Duodenal mucosa (tissue), 2 donors: Measurements from ENCODE around the gene CHCHD1.

Experiments
- H3K27ac ChIP-seq: one replicate; pipeline ENCODE4 v1.7.0; 2013; ENCODE audit warnings: low read depth, low read length
- H3K27me3 ChIP-seq, 2 donors: one replicate each; pipeline ENCODE4 v1.7.0; 2013; ENCODE audit warnings: low read length in 2 of 2, control low read depth in 1 of 2; ENCODE audit not compliant: insufficient read depth in 2 of 2, control insufficient read depth in 1 of 2
- H3K36me3 ChIP-seq, 2 donors: one replicate each; pipeline ENCODE4 v1.7.0; 2013; ENCODE audit warnings: low read length in 2 of 2, control low read depth in 1 of 2; ENCODE audit not compliant: insufficient read depth in 2 of 2, control insufficient read depth in 1 of 2
- H3K4me1 ChIP-seq, 2 donors: one replicate each; pipeline ENCODE4 v1.7.0; 2013; ENCODE audit warnings: low read length in 2 of 2, control low read depth in 1 of 2; ENCODE audit not compliant: insufficient read depth in 2 of 2, control insufficient read depth in 1 of 2
- H3K4me3 ChIP-seq, 2 donors: one replicate each; pipeline ENCODE4 v1.7.0; 2013; ENCODE audit warnings: low read length in 2 of 2, low read depth in 1 of 2
- H3K9ac ChIP-seq, 2 donors: one replicate each; pipeline ENCODE4 v1.7.0; 2013; ENCODE audit warnings: low read length in 2 of 2, low read depth in 1 of 2
- H3K9me3 ChIP-seq, 2 donors: one replicate each; pipeline ENCODE4 v1.7.0; 2013; ENCODE audit warnings: low read length in 2 of 2, control low read depth in 1 of 2; ENCODE audit not compliant: control insufficient read depth in 1 of 2

Gene CHCHD1

GRCh38 chr10:73799899-73800559 lies 18.2 kb downstream of the CHCHD1 start:
- peaks cover 65 to 95% of the 10 kb centered on the region in 2 donors for H3K36me3 ChIP-seq
- H3K4me1 ChIP-seq, result no peaks in the 10 kb centered on the region
- H3K27me3 ChIP-seq, result no peaks in the 10 kb centered on the region
- no peak overlapping the region for H3K9ac ChIP-seq
- no peak overlapping the region for H3K27ac ChIP-seq
- no peak overlapping the region for H3K4me3 ChIP-seq
- no peaks in the 10 kb centered on the region for H3K9me3 ChIP-seq

GRCh38 chr10:73800560-73801252 lies 18.9 kb downstream of the CHCHD1 start:
- no peak overlapping the region for H3K4me3 ChIP-seq
- H3K9me3 ChIP-seq, result no peaks in the 10 kb centered on the region
- no peaks in the 10 kb centered on the region for H3K27me3 ChIP-seq
- H3K27ac ChIP-seq, result no peak overlapping the region
- no peak overlapping the region for H3K9ac ChIP-seq
- H3K4me1 ChIP-seq, result no peaks in the 10 kb centered on the region
- peaks cover 63 to 94% of the 10 kb centered on the region in 2 donors for H3K36me3 ChIP-seq

GRCh38 chr10:73801253-73801590 lies 19.4 kb downstream of the CHCHD1 start:
- Histone ChIP-seq H3K9me3 (no peaks in the 10 kb centered on the region), H3K4me3 (no peak overlapping the region), H3K4me1 (no peaks in the 10 kb centered on the region), H3K9ac (no peak overlapping the region), H3K36me3 (peaks cover 68 to 98% of the 10 kb centered on the region in 2 donors), H3K27ac (no peak overlapping the region), H3K27me3 (no peaks in the 10 kb centered on the region)

- Histone ChIP-seq H3K9me3 (no peaks in the 10 kb centered on the region), H3K4me3 (no peak overlapping the region), H3K4me1 (no peaks in the 10 kb centered on the region), H3K36me3 (peaks cover 73 to 98% of the 10 kb centered on the region in 2 donors), H3K27me3 (no peaks in the 10 kb centered on the region), H3K9ac (no peak overlapping the region), H3K27ac (no peak overlapping the region)
Measured at GRCh38 chr10:73802276-73802991, 20.6 kb downstream of the CHCHD1 start.

- peaks cover 72 to 96% of the 10 kb centered on the region in 2 donors for H3K36me3 ChIP-seq
Measured at GRCh38 chr10:73803680-73804286, 21.9 kb downstream of the CHCHD1 start.

GRCh38 chr10:73806176-73806950 lies 24.5 kb downstream of the CHCHD1 start:
- no peaks in the 10 kb centered on the region for H3K27me3 ChIP-seq
- no peak overlapping the region for H3K9ac ChIP-seq
- no peaks in the 10 kb centered on the region for H3K9me3 ChIP-seq
- no peak overlapping the region for H3K4me3 ChIP-seq
- H3K36me3 ChIP-seq, result peaks cover 53 to 74% of the 10 kb centered on the region in 2 donors
- peaks cover 4 to 10% of the 10 kb centered on the region in 2 donors for H3K4me1 ChIP-seq
- no peak overlapping the region for H3K27ac ChIP-seq

More at GRCh38 chr10:73803680-73804286, 21.9 kb downstream of the CHCHD1 start:
- Histone ChIP-seq H3K27me3 (no peaks in the 10 kb centered on the region), H3K9me3 (no peaks in the 10 kb centered on the region), H3K4me3 (no peak overlapping the region), H3K27ac (no peak overlapping the region), H3K4me1 (no peaks in the 10 kb centered on the region), H3K9ac (no peak overlapping the region)

- no peak overlapping the region for H3K27ac ChIP-seq
- no peaks in the 10 kb centered on the region for H3K27me3 ChIP-seq
- no peak overlapping the region for H3K9ac ChIP-seq
- H3K36me3 ChIP-seq, result peaks cover 43 to 63% of the 10 kb centered on the region in 2 donors
- H3K4me3 ChIP-seq, result no peak overlapping the region
- no peaks in the 10 kb centered on the region for H3K9me3 ChIP-seq
- peaks cover 4 to 10% of the 10 kb centered on the region in 2 donors for H3K4me1 ChIP-seq
Measured at GRCh38 chr10:73807471-73807870, 25.6 kb downstream of the CHCHD1 start.

- H3K36me3 ChIP-seq, result peaks cover 37 to 61% of the 10 kb centered on the region in 2 donors
- H3K27ac ChIP-seq, result no peak overlapping the region
- no peaks in the 10 kb centered on the region for H3K9me3 ChIP-seq
- H3K4me3 ChIP-seq, result no peak overlapping the region
- H3K27me3 ChIP-seq, result no peaks in the 10 kb centered on the region
- no peak overlapping the region for H3K9ac ChIP-seq
- peaks cover 4 to 10% of the 10 kb centered on the region in 2 donors for H3K4me1 ChIP-seq
Measured at GRCh38 chr10:73808021-73808815, 26.4 kb downstream of the CHCHD1 start.
